ENCODE data around the gene TLR1.
"Not testable (repeated sequence)": the region's sequence is repeated elsewhere in the genome, so short reads cannot be mapped to it uniquely, and the experiment has no call there.

The TLR1 gene

GRCh38 chr4:38774181-38774955, 30.2 kb downstream of the TLR1 start:
- no peak for DNase-seq

GRCh38 chr4:38770281-38770680, 34.3 kb downstream of the TLR1 start:
- not testable (repeated sequence) for DNase-seq

GRCh38 chr4:38769857-38770256, 34.7 kb downstream of the TLR1 start:
- no peak for DNase-seq

- DNase-seq: no peak
These were observed 35.1 kb downstream of the TLR1 start for GRCh38 chr4:38769441-38769840.

- DNase-seq: no peak
These were observed 35.6 kb downstream of the TLR1 start for GRCh38 chr4:38768968-38769394.

- DNase-seq: not testable (repeated sequence)
These were observed 37.7 kb downstream of the TLR1 start for GRCh38 chr4:38766940-38767339.

GRCh38 chr4:38765382-38765781, 39.2 kb downstream of the TLR1 start:
- DNase-seq: no peak

GRCh38 chr4:38764277-38764676, 40.3 kb downstream of the TLR1 start:
- DNase-seq: no peak

- no peak for DNase-seq
These were observed 42.0 kb downstream of the TLR1 start for GRCh38 chr4:38762560-38762959.

GRCh38 chr4:38759790-38760122, 44.8 kb downstream of the TLR1 start:
- no peak for DNase-seq

- DNase-seq: peak; percentile 70
These were observed 45.3 kb downstream of the TLR1 start for GRCh38 chr4:38759113-38759789.

- peak; percentile 21 for DNase-seq
These were observed 46.5 kb downstream of the TLR1 start for GRCh38 chr4:38757945-38758600.

GRCh38 chr4:38752941-38753806, 51.4 kb downstream of the TLR1 start:
- DNase-seq: no peak

GRCh38 chr4:38752372-38752940, 52.1 kb downstream of the TLR1 start:
- DNase-seq: peak; percentile 62

- DNase-seq: no peak
These were observed 53.1 kb downstream of the TLR1 start for GRCh38 chr4:38751341-38752010.

- no peak for DNase-seq
These were observed 55.3 kb downstream of the TLR1 start for GRCh38 chr4:38749336-38749735.

GRCh38 chr4:38747629-38748028, 57.0 kb downstream of the TLR1 start:
- no peak for DNase-seq

All from activated CD4-positive, alpha-beta T cell treated with anti-CD3 and anti-CD28 coated beads, Interleukin-2, amount 50 U/mL, for 16 hours (primary cell).